ENCODE measurements around the gene TMEM190.
"Not testable (repeated sequence)": the region's sequence is repeated elsewhere in the genome, so short reads cannot be mapped to it uniquely, and the experiment has no call there.

The TMEM190 gene

GRCh38 chr19:55419624-55420236 is 43.1 kb downstream of the TMEM190 start:
- DNase-seq (ENCODE audit: low read depth): no peak
- no peak overlapping the region for H3K4me3 ChIP-seq (ENCODE audit: low read depth, low read length)
- no peak for TF ChIP-seq CTCF (IDR thresholded peaks at IDR 0.05; ENCODE audit: control insufficient read depth, extremely low read depth, insufficient read depth)

GRCh38 chr19:55421281-55421680 is 44.7 kb downstream of the TMEM190 start:
- H3K4me3 ChIP-seq (ENCODE audit: low read depth, low read length); DNase-seq (ENCODE audit: low read depth): not testable (repeated sequence)

GRCh38 chr19:55423225-55424005 is 46.8 kb downstream of the TMEM190 start:
- no peak overlapping the region for H3K4me3 ChIP-seq (ENCODE audit: low read depth, low read length)
- DNase-seq (ENCODE audit: low read depth): no peak
- no peak for TF ChIP-seq CTCF (IDR thresholded peaks at IDR 0.05; ENCODE audit: control insufficient read depth, extremely low read depth, insufficient read depth)

- H3K4me3 ChIP-seq (ENCODE audit: low read depth, low read length): no peak overlapping the region
- DNase-seq (ENCODE audit: low read depth): no peak
- no peak for TF ChIP-seq CTCF (IDR thresholded peaks at IDR 0.05; ENCODE audit: control insufficient read depth, extremely low read depth, insufficient read depth)
Observed at GRCh38 chr19:55424518-55424917, 47.9 kb downstream of the TMEM190 start.

GRCh38 chr19:55426042-55426441 is 49.4 kb downstream of the TMEM190 start:
- no peak for TF ChIP-seq CTCF (IDR thresholded peaks at IDR 0.05; ENCODE audit: control insufficient read depth, extremely low read depth, insufficient read depth)
- DNase-seq (ENCODE audit: low read depth): no peak
- no peak overlapping the region for H3K4me3 ChIP-seq (ENCODE audit: low read depth, low read length)
